ENCODE measurements around the gene TMEM19.

DNA sequence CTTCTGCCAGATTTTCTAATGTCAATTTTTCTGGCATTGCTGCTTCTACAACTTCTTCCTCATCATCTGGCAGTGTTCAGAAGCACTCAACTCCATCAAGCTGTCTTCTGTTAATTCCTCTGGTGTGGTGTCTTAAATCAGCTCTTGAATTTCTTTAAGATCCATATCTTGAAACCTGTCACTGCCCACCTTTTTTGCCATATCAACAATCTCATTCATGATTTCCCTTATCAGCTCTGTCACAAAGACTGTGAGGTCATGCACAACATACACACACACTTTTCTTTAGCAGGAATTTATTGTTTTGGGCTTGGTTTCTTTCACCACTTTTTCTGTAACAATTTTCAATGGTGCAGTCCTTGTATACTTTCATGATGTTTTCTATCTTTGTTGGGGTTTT, 14.6 kb upstream of the TMEM19 start:
- no peak for TF ChIP-seq CTCF (IDR thresholded peaks at IDR 0.05)
- TF ChIP-seq POLR2A (IDR thresholded peaks at IDR 0.05) = no peak

Data from lower leg skin (tissue), 3 donors.